ENCODE results near the gene PUSL1.

DNA sequence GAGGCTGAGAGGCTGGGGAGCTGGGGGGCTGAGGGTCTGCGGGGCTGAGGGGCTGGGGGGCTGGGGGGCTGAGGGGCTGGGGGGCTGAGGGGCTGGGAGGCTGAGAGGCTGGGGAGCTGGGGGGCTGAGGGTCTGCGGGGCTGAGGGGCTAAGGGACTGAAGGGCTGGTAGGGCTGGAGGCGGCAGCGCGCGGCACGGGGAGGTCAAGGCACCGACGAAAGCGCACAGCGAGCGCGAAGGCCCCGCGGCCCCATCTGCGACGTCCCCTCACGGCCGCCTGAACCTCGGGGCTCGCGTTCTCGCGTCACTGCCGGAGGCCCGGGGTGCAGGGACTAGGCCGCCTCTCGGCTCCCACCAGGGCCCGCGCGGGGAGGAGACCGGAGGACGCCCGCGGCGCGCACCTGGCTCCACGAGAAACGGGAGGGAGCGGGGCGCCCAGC lies 15.7 kb downstream of the PUSL1 start:
- TF ChIP-seq, protein P1, sequence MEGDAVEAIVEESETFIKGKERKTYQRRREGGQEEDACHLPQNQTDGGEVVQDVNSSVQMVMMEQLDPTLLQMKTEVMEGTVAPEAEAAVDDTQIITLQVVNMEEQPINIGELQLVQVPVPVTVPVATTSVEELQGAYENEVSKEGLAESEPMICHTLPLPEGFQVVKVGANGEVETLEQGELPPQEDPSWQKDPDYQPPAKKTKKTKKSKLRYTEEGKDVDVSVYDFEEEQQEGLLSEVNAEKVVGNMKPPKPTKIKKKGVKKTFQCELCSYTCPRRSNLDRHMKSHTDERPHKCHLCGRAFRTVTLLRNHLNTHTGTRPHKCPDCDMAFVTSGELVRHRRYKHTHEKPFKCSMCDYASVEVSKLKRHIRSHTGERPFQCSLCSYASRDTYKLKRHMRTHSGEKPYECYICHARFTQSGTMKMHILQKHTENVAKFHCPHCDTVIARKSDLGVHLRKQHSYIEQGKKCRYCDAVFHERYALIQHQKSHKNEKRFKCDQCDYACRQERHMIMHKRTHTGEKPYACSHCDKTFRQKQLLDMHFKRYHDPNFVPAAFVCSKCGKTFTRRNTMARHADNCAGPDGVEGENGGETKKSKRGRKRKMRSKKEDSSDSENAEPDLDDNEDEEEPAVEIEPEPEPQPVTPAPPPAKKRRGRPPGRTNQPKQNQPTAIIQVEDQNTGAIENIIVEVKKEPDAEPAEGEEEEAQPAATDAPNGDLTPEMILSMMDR (IDR thresholded peaks at IDR 0.05), result no peak
- no peak for TF ChIP-seq EZH2 (IDR thresholded peaks at IDR 0.05; ENCODE audit: borderline replicate concordance, insufficient read depth, low read depth, low read length, poor library complexity, severe bottlenecking)

Data from B cell (primary cell).